Brain microvascular endothelial cell (primary cell): ENCODE results near the gene C3orf80.

Source experiments
- DNase-seq: peaks from one replicate; pipeline ENCODE4 v3.0.0-alpha.2; 2020
- H3K27ac ChIP-seq: fragments of 250-450 bp; sonication (Bioruptor Pico); 2 replicates; pipeline ENCODE4 v1.5.1; 2020; ENCODE audit warnings: mild to moderate bottlenecking, moderate library complexity
- H3K27me3 ChIP-seq: fragments of 250-450 bp; sonication (Bioruptor Pico); replicated peaks from 2 replicates; pipeline ENCODE4 v1.5.1; 2020; ENCODE audit warnings: mild to moderate bottlenecking
- H3K36me3 ChIP-seq: fragments of 250-450 bp; sonication (Bioruptor Pico); replicated peaks from 2 replicates; pipeline ENCODE4 v1.5.1; 2020; ENCODE audit warnings: mild to moderate bottlenecking
- H3K4me3 ChIP-seq: 2 replicates; pipeline ENCODE4 v1.5.1; 2011; ENCODE audit warnings: low read depth, mild to moderate bottlenecking, control low read depth, low read length, moderate library complexity
- CTCF ChIP-seq: IDR thresholded peaks from 2 replicates; pipeline ENCODE4 v1.5.1; 2011; ENCODE audit warnings: low read depth, mild to moderate bottlenecking, moderate library complexity, low read length, control low read depth, inconsistent platforms; ENCODE audit errors: missing control alignments
- in situ Hi-C: cut with HindIII; loops from 2 replicates; pipeline ENCODE4 v1.10.0; 2017; ENCODE audit warnings: low sequenced_read_pairs, low pct_ligation_motif_present

Gene C3orf80

GRCh38 chr3:160205606-160206005 lies 19.6 kb upstream of the C3orf80 start:
- Histone ChIP-seq H3K4me3 (no peak overlapping the region), H3K27ac (no peak overlapping the region), H3K36me3 (no peaks in the 10 kb centered on the region), H3K27me3 (no peaks in the 10 kb centered on the region)
- TF ChIP-seq CTCF, result no peak
- in situ Hi-C loops, result no loop called here
- DNase-seq, result no peak

GRCh38 chr3:160210341-160210740 lies 14.9 kb upstream of the C3orf80 start:
- no peak for DNase-seq
- H3K27ac ChIP-seq, result no peak overlapping the region
- H3K4me3 ChIP-seq, result no peak overlapping the region
- no peaks in the 10 kb centered on the region for H3K27me3 ChIP-seq
- no peak for TF ChIP-seq CTCF
- no peaks in the 10 kb centered on the region for H3K36me3 ChIP-seq
- in situ Hi-C loops, result no loop called here

GRCh38 chr3:160210799-160211221 lies 14.4 kb upstream of the C3orf80 start:
- H3K36me3 ChIP-seq, result no peaks in the 10 kb centered on the region
- no peak overlapping the region for H3K4me3 ChIP-seq
- in situ Hi-C loops, result no loop called here
- H3K27ac ChIP-seq, result no peak overlapping the region
- peak; percentile 60 for TF ChIP-seq CTCF
- DNase-seq, result peak; percentile 68
- no peaks in the 10 kb centered on the region for H3K27me3 ChIP-seq

GRCh38 chr3:160213191-160213590 lies 12.0 kb upstream of the C3orf80 start:
- Histone ChIP-seq H3K4me3 (no peak overlapping the region), H3K27me3 (no peaks in the 10 kb centered on the region), H3K27ac (no peak overlapping the region), H3K36me3 (no peaks in the 10 kb centered on the region)
- in situ Hi-C loops, result no loop called here
- no peak for DNase-seq
- TF ChIP-seq CTCF, result no peak

DNA sequence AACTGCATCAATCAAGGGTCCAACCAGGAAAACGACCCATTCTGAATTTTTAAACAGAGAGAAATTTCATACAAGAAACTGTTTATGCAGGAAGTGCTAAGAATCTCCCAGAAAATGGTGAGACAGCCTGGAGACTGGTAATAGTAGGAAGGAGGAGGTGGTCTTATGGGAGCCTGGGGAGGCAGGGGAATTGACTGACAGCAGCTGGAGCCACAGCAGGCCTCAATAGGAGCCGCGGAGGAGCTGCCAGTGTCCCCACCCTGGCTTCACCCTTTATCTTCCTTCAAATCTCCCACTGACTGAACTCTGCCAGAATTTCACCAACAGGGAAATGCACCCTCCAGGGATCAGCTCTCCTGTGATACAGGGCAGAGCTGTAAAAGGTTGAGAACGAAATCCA lies 7.5 kb upstream of the C3orf80 start:
- H3K36me3 ChIP-seq, result no peaks in the 10 kb centered on the region
- peaks cover 3% of the 10 kb centered on the region for H3K27me3 ChIP-seq
- no peak overlapping the region for H3K4me3 ChIP-seq
- in situ Hi-C loops, result no loop called here
- DNase-seq, result no peak
- no peak for TF ChIP-seq CTCF
- no peak overlapping the region for H3K27ac ChIP-seq

DNA sequence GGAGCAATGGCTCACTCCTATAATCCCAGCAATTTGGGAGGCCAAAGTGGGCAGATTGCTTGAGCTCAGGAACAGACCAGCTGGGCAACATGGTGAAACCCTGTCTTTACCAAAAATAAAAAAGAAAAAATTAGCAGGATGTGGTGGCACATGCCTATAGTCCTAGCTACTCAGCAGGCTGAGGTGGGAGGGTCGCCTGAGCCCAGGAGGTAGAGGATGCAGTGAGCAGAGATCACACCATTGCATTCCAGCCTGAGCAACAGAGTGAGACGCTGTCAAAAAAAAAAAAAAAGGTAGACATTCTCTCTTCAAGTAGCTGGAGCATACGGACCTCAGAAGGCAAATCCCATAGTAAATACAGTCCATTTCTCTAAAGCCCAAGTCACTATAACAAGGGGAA lies 7.1 kb upstream of the C3orf80 start:
- TF ChIP-seq CTCF, result no peak
- DNase-seq, result no peak
- Histone ChIP-seq H3K27me3 (peaks cover 3% of the 10 kb centered on the region), H3K4me3 (no peak overlapping the region), H3K36me3 (no peaks in the 10 kb centered on the region), H3K27ac (no peak overlapping the region)
- in situ Hi-C loops, result no loop called here
